Muscle of back (tissue), 11 donors: ENCODE data around the gene MYOM1. TPM values are rescaled to one million over a fixed set of nuclear protein-coding genes. Genes with fewer than 3 reads are reported as not detected.
"Not testable (repeated sequence)": the region's sequence is repeated elsewhere in the genome, so short reads cannot be mapped to it uniquely, and the experiment has no call there.

Experiments
- DNase-seq, 3 donors: peaks; one replicate each; pipeline versions ENCODE4 v3.0.0 to v3.0.0-alpha.2; 2013
- polyA plus RNA-seq, 10 donors: library from polyadenylated mRNA; unstranded; fragments of 120-200 nt; gene quantifications; one replicate each; pipeline ENCODE4 v1.2.1, GENCODE V29; 2013; ENCODE audit not compliant: insufficient read length in 10 of 10

Gene MYOM1
- polyA plus RNA-seq, 10 donors, result 382 to 922 (median 665) TPM

GRCh38 chr18:3059272-3059671 lies 160.5 kb downstream of the MYOM1 start:
- DNase-seq, result no peak

- DNase-seq, result no peak
Observed at GRCh38 chr18:3058328-3059191, 161.2 kb downstream of the MYOM1 start.

GRCh38 chr18:3057526-3057925 lies 162.2 kb downstream of the MYOM1 start:
- DNase-seq, result no peak

- no peak for DNase-seq
Observed at GRCh38 chr18:3056311-3056710, 163.5 kb downstream of the MYOM1 start.

GRCh38 chr18:3055816-3056215 lies 164.0 kb downstream of the MYOM1 start:
- peak in 2 of 3 donors; percentile 28 to 57 for DNase-seq

GRCh38 chr18:3055186-3055728 lies 164.5 kb downstream of the MYOM1 start:
- DNase-seq, result peak; percentile 22 to 64 (median 29)

GRCh38 chr18:3054780-3055179 lies 165.0 kb downstream of the MYOM1 start:
- no peak for DNase-seq

- DNase-seq, result no peak
Observed at GRCh38 chr18:3054214-3054613, 165.6 kb downstream of the MYOM1 start.

- no peak for DNase-seq
Observed at GRCh38 chr18:3053081-3053480, 166.7 kb downstream of the MYOM1 start.

- no peak for DNase-seq
Observed at GRCh38 chr18:3052411-3052758, 167.4 kb downstream of the MYOM1 start.

GRCh38 chr18:3051718-3052410 lies 167.9 kb downstream of the MYOM1 start:
- DNase-seq, result no peak

- DNase-seq, result not testable (repeated sequence)
Observed at GRCh38 chr18:3049897-3050454, 169.8 kb downstream of the MYOM1 start.

GRCh38 chr18:3048820-3049349 lies 170.9 kb downstream of the MYOM1 start:
- no peak for DNase-seq

GRCh38 chr18:3048121-3048520 lies 171.6 kb downstream of the MYOM1 start:
- no peak for DNase-seq

GRCh38 chr18:3046216-3046808 lies 173.5 kb downstream of the MYOM1 start:
- DNase-seq, result no peak

GRCh38 chr18:3044931-3045698 lies 174.7 kb downstream of the MYOM1 start:
- DNase-seq, result peak in 1 of 3 donors; percentile 22

GRCh38 chr18:3042379-3042778 lies 177.4 kb downstream of the MYOM1 start:
- no peak for DNase-seq

- DNase-seq, result no peak
Observed at GRCh38 chr18:3041843-3042242, 177.9 kb downstream of the MYOM1 start.

- no peak for DNase-seq
Observed at GRCh38 chr18:3040881-3041280, 178.9 kb downstream of the MYOM1 start.

- no peak for DNase-seq
Observed at GRCh38 chr18:3040173-3040572, 179.6 kb downstream of the MYOM1 start.

- no peak for DNase-seq
Observed at GRCh38 chr18:3037423-3037915, 182.3 kb downstream of the MYOM1 start.
